Measurements from ENCODE around the gene COQ10B. TPM values are rescaled to one million over a fixed set of nuclear protein-coding genes. Genes with fewer than 3 reads are reported as not detected.
"Not testable (repeated sequence)": the region's sequence is repeated elsewhere in the genome, so short reads cannot be mapped to it uniquely, and the experiment has no call there.

COQ10B gene
- total and polyA plus RNA-seq, 8 donors, result 2.9 to 47.7 (median 18.7) TPM

GRCh38 chr2:197480165-197481036 is 27.0 kb downstream of the COQ10B start:
- intact Hi-C loops (cut with DNase I; ENCODE audit: low total_unique reads), result no loop called here
- 85 to 90% (median 88%) methylated on average over 9 of the region's 9 CpGs for WGBS, 5 donors
- H3K4me1 ChIP-seq, result peaks cover 0 to 7% (median 0%) of the 10 kb centered on the region in 4 donors
- no peak overlapping the region for H3K27ac ChIP-seq
- H3K27me3 ChIP-seq, result no peaks in the 10 kb centered on the region
- TF ChIP-seq POLR2A (IDR thresholded peaks at IDR 0.05), result no peak
- TF ChIP-seq POLR2AphosphoS5 (IDR thresholded peaks at IDR 0.05), result no peak
- TF ChIP-seq EP300 (IDR thresholded peaks at IDR 0.05), result no peak
- TF ChIP-seq CTCF (IDR thresholded peaks at IDR 0.05), result no peak
- H3K4me3 ChIP-seq, result no peak overlapping the region
- peaks cover 10 to 21% (median 15%) of the 10 kb centered on the region in 4 donors for H3K9me3 ChIP-seq
- DNase-seq, result no peak
- H3K36me3 ChIP-seq, result peaks cover 9 to 90% (median 75%) of the 10 kb centered on the region in 4 donors

GRCh38 chr2:197484248-197484647 is 30.9 kb downstream of the COQ10B start:
- not testable (repeated sequence) for H3K27me3 ChIP-seq

GRCh38 chr2:197486175-197486574 is 32.8 kb downstream of the COQ10B start:
- Histone ChIP-seq H3K36me3 (peaks cover 40 to 93% (median 84%) of the 10 kb centered on the region in 4 donors), H3K4me3 (no peak overlapping the region), H3K4me1 (peaks cover 0 to 6% (median 0%) of the 10 kb centered on the region in 4 donors), H3K27me3 (no peaks in the 10 kb centered on the region), H3K9me3 (peaks cover 10 to 21% (median 15%) of the 10 kb centered on the region in 4 donors), H3K27ac (no peak overlapping the region)
- TF ChIP-seq POLR2AphosphoS5 (IDR thresholded peaks at IDR 0.05) (no peak), EP300 (IDR thresholded peaks at IDR 0.05) (no peak), POLR2A (IDR thresholded peaks at IDR 0.05) (no peak), CTCF (IDR thresholded peaks at IDR 0.05) (no peak)
- no peak for DNase-seq
- WGBS, 5 donors, result 82 to 95% (median 90%) methylated on average over 2 of the region's 2 CpGs
- intact Hi-C loops (cut with DNase I; ENCODE audit: low total_unique reads), result no loop called here

More at GRCh38 chr2:197484248-197484647, 30.9 kb downstream of the COQ10B start:
- DNase-seq; intact Hi-C loops (cut with DNase I; ENCODE audit: low total_unique reads); H3K4me3 ChIP-seq; H3K27ac ChIP-seq; H3K4me1 ChIP-seq: not testable (repeated sequence)
- peaks cover 10 to 21% (median 15%) of the 10 kb centered on the region in 4 donors for H3K9me3 ChIP-seq
- 91 to 96% (median 92%) methylated on average over 3 of the region's 3 CpGs for WGBS, 5 donors
- H3K36me3 ChIP-seq, result peaks cover 28 to 92% (median 78%) of the 10 kb centered on the region in 4 donors

GRCh38 chr2:197487385-197487784 is 34.0 kb downstream of the COQ10B start:
- Histone ChIP-seq H3K27me3 (no peaks in the 10 kb centered on the region), H3K4me3 (no peak overlapping the region), H3K4me1 (peaks cover 0 to 10% (median 3%) of the 10 kb centered on the region in 4 donors), H3K27ac (no peak overlapping the region), H3K9me3 (peaks cover 10 to 21% (median 15%) of the 10 kb centered on the region in 4 donors), H3K36me3 (peaks cover 51 to 96% (median 91%) of the 10 kb centered on the region in 4 donors)
- intact Hi-C loops (cut with DNase I; ENCODE audit: low total_unique reads), result no loop called here
- DNase-seq, result no peak
- WGBS, 5 donors, result 91 to 97% (median 92%) methylated on average over 4 of the region's 4 CpGs
- TF ChIP-seq POLR2AphosphoS5 (IDR thresholded peaks at IDR 0.05) (no peak), CTCF (IDR thresholded peaks at IDR 0.05) (no peak), EP300 (IDR thresholded peaks at IDR 0.05) (no peak), POLR2A (IDR thresholded peaks at IDR 0.05) (no peak)

Measured in stomach (tissue), 9 donors.